ENCODE results near the gene MMAB. TPM values are rescaled to one million over a fixed set of nuclear protein-coding genes. Genes with fewer than 3 reads are reported as not detected.

MMAB gene
- total RNA-seq, 4 donors from 2014 or later: 21.2 to 54.3 (median 25.6) TPM

DNA sequence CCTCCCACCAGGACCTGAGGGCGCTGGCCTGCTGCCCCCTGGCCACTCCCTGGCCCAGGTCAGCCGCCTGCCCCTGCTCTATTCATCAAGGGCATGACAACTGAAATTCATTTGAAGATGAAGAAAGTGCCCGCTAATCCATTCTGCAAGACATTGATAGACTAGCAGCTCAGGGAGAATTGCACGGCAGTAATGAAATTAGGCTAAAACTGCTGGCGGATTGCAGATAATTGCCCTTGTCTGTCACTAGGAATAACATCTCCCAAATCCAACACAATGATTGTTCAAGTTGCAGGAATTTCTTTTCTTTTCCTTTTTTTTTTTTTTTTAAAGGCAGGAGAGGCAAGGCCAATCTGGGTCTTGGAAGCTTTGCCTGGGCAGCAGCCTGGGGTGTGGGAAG lies 44.8 kb upstream of the MMAB start:
- ATAC-seq (no peak), DNase-seq (no peak)
- H3K36me3 ChIP-seq: no peaks in the 10 kb centered on the region
- TF ChIP-seq POLR2A (IDR thresholded peaks at IDR 0.05): no peak
- TF ChIP-seq, protein P1, sequence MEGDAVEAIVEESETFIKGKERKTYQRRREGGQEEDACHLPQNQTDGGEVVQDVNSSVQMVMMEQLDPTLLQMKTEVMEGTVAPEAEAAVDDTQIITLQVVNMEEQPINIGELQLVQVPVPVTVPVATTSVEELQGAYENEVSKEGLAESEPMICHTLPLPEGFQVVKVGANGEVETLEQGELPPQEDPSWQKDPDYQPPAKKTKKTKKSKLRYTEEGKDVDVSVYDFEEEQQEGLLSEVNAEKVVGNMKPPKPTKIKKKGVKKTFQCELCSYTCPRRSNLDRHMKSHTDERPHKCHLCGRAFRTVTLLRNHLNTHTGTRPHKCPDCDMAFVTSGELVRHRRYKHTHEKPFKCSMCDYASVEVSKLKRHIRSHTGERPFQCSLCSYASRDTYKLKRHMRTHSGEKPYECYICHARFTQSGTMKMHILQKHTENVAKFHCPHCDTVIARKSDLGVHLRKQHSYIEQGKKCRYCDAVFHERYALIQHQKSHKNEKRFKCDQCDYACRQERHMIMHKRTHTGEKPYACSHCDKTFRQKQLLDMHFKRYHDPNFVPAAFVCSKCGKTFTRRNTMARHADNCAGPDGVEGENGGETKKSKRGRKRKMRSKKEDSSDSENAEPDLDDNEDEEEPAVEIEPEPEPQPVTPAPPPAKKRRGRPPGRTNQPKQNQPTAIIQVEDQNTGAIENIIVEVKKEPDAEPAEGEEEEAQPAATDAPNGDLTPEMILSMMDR (IDR thresholded peaks at IDR 0.05 in 4 of 5, conservative IDR thresholded peaks at IDR 0.05 in 1 of 5): no peak
- H3K27me3 ChIP-seq: peaks cover 0 to 15% (median under 1%) of the 10 kb centered on the region in 3 donors
- no peak overlapping the region for H3K4me3 ChIP-seq
- H3K9me3 ChIP-seq: no peaks in the 10 kb centered on the region
- in situ Hi-C loops (cut with MboI; ENCODE audit: low sequenced_read_pairs in 4 of 4) (no loop called here), intact Hi-C loops (cut with DNase I; ENCODE audit: low total_unique reads) (no loop called here)
- H3K27ac ChIP-seq: no peak overlapping the region
- no peaks in the 10 kb centered on the region for H3K4me1 ChIP-seq

- DNase-seq: no peak
- H3K36me3 ChIP-seq: no peaks in the 10 kb centered on the region
- H3K27ac ChIP-seq: no peak overlapping the region
- no peaks in the 10 kb centered on the region for H3K4me1 ChIP-seq
- H3K9me3 ChIP-seq: no peaks in the 10 kb centered on the region
- intact Hi-C loops (cut with DNase I; ENCODE audit: low total_unique reads) (no loop called here), in situ Hi-C loops (cut with MboI; ENCODE audit: low sequenced_read_pairs in 4 of 4) (no loop called here)
- TF ChIP-seq, protein P1 (IDR thresholded peaks at IDR 0.05 in 4 of 5, conservative IDR thresholded peaks at IDR 0.05 in 1 of 5): no peak
- no peak for TF ChIP-seq POLR2A (IDR thresholded peaks at IDR 0.05)
- ATAC-seq: no peak
- H3K4me3 ChIP-seq: no peak overlapping the region
- peaks cover 0 to 19% (median 4%) of the 10 kb centered on the region in 3 donors for H3K27me3 ChIP-seq
Measured at GRCh38 chr12:109617491-109617890, 44.2 kb upstream of the MMAB start.

GRCh38 chr12:109615556-109616229 lies 42.4 kb upstream of the MMAB start:
- in situ Hi-C loops (cut with MboI; ENCODE audit: low sequenced_read_pairs in 4 of 4) (no loop called here), intact Hi-C loops (cut with DNase I; ENCODE audit: low total_unique reads) (no loop called here)
- no peak overlapping the region for H3K27ac ChIP-seq
- TF ChIP-seq POLR2A (IDR thresholded peaks at IDR 0.05): no peak
- TF ChIP-seq, protein P1 (IDR thresholded peaks at IDR 0.05 in 4 of 5, conservative IDR thresholded peaks at IDR 0.05 in 1 of 5): no peak
- DNase-seq (no peak), ATAC-seq (no peak)
- H3K4me3 ChIP-seq: no peak overlapping the region
- no peaks in the 10 kb centered on the region for H3K4me1 ChIP-seq
- H3K36me3 ChIP-seq: no peaks in the 10 kb centered on the region
- peaks cover 0 to 27% (median 4%) of the 10 kb centered on the region in 3 donors for H3K27me3 ChIP-seq
- no peaks in the 10 kb centered on the region for H3K9me3 ChIP-seq

DNA sequence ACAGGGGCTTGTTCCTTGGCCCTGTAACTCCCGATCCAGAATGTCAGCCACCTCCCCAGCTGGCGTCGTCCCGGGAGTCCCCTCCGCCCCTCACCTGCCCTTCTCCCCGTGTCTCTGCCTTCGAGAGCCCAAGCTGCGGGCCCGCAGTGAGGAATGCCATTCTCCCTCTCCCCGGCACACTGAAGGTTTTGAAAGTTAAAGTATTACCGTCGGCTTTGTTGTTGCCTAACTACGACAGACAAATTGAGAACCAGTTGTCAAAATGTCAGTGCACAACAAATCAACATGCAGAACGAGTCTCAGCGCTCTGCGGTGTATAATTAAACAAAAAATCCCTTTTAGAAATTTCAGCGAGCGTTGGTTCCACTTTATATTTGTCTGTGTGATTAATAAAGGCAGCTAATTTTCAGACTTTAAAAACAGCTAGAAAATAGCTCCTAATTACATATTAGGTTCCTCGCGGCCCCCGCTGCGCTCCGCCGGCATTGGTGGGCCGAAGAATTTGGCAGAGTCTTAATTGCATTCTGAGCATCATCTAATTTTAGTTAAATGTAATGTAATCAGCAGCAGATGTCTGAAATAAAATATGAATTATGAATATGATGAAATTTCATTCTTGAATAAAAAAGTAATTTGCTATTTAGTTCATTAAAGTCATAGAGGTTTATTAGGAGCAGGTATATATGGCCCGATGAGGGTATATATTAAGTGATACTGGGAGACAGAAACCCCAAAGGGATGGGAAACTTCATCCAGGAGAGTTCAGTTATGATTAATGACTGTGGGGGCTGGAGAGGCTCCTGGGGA lies 40.5 kb upstream of the MMAB start:
- TF ChIP-seq, protein P1 (IDR thresholded peaks at IDR 0.05 in 4 of 5, conservative IDR thresholded peaks at IDR 0.05 in 1 of 5): no peak
- TF ChIP-seq POLR2A (IDR thresholded peaks at IDR 0.05): no peak
- Histone ChIP-seq H3K9me3 (no peaks in the 10 kb centered on the region), H3K4me1 (no peaks in the 10 kb centered on the region), H3K36me3 (no peaks in the 10 kb centered on the region), H3K27ac (no peak overlapping the region), H3K4me3 (no peak overlapping the region), H3K27me3 (peaks cover 0 to 30% (median 4%) of the 10 kb centered on the region in 3 donors)
- intact Hi-C loops (cut with DNase I; ENCODE audit: low total_unique reads) (no loop called here), in situ Hi-C loops (cut with MboI; ENCODE audit: low sequenced_read_pairs in 4 of 4) (no loop called here)
- DNase-seq: no peak
- no peak for ATAC-seq
